Measurements from ENCODE around the gene LRRC25.

DNA sequence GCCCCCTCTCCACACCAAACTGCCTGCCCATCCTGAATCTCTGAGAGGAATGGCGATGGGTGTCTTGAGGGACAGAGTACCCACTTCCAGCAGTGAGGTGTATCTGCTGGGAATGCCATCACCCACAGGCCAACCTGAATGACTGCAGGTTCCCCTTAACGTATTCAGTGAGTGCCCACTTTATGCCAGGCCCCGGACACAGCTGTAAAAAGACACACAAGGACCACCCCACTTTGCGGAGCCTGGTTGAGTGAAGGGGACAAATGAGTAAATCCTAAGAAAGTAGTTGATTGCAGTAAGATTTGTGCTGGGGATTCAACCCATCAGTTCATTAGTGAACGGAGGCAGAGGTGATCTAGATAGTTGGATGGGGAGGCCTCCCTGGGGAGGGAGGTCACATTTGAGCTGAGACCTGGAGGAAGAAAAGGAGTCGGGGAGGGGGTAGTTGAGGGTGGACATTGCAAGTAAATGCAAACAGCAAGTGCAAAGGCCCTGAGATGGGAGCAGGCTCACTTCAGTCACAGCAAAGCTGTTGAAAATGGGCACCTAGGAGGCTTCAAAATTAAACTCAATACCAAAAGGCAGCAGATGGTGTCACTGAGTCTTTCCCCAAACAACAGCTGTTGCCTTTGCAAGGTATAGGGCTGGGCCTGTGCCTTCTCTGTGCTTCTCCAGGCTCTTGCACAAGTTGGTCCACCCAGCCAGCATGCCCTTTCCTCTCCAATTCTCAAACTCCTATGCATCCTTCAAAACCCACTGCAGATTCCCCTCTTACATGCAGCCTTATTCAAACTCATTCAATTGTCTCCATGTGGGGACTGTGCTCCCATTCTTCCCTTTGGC, 7.1 kb downstream of the LRRC25 start:
- TF ChIP-seq, protein P1, sequence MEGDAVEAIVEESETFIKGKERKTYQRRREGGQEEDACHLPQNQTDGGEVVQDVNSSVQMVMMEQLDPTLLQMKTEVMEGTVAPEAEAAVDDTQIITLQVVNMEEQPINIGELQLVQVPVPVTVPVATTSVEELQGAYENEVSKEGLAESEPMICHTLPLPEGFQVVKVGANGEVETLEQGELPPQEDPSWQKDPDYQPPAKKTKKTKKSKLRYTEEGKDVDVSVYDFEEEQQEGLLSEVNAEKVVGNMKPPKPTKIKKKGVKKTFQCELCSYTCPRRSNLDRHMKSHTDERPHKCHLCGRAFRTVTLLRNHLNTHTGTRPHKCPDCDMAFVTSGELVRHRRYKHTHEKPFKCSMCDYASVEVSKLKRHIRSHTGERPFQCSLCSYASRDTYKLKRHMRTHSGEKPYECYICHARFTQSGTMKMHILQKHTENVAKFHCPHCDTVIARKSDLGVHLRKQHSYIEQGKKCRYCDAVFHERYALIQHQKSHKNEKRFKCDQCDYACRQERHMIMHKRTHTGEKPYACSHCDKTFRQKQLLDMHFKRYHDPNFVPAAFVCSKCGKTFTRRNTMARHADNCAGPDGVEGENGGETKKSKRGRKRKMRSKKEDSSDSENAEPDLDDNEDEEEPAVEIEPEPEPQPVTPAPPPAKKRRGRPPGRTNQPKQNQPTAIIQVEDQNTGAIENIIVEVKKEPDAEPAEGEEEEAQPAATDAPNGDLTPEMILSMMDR (conservative IDR thresholded peaks at IDR 0.05; ENCODE audit: low read length): no peak
- no peak for TF ChIP-seq EZH2phosphoT487 (IDR thresholded peaks at IDR 0.05; ENCODE audit: borderline replicate concordance, low read depth, low read length)

All from OCI-LY7 (cell line).